ENCODE data around the gene FAM13C.
"Not testable (repeated sequence)": the region's sequence is repeated elsewhere in the genome, so short reads cannot be mapped to it uniquely, and the experiment has no call there.

Gene FAM13C

DNA sequence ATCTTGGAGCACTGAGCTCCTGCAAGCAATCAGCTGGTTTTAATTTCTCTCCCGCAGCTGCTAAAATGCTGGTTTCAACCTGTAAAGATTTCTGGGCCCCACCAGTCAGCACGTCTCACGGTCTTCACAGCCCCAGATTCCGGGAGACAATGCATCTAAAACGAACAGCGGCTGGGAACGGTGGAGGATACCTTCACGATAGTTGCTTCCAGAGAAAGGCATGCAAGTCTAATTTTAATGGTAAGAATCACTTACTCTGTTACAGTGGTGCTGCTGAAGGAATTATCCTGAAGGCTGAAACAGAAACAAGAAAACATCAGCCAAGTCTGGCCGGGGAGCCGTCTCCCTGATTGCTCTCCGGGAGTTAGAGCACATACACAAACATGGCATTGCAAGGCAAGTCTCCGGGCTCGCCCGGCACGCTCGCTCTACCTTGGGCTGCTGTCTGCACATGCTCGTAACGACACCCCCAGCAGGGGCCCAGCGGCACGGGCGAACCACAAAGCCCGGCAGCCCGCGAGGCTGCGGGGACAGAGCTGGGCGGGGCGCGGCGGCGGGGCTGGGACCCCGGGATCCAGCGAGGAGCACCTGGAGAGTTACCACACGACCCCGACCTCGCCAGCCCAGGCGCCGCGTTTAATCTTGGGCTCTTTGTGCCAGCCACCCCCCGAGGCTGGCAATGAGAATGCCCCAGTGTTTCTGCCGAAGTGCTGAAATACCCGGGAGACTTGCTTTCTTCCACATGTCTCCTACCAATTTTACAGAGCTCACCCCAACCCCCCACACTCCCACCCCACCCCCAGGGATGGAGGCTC, at the start of gene FAM13C:
Gene FAM13C, minus strand, starts transcription at position 406 of the 815 bp plus-strand sequence. Its CDS starts 89 bp downstream, at position 317.
- peak; percentile 87 for DNase-seq

- DNase-seq: no peak
Measured at GRCh38 chr10:59405235-59405634, 42.9 kb upstream of the FAM13C start.

GRCh38 chr10:59400214-59400613, 37.9 kb upstream of the FAM13C start:
- no peak for DNase-seq

DNA sequence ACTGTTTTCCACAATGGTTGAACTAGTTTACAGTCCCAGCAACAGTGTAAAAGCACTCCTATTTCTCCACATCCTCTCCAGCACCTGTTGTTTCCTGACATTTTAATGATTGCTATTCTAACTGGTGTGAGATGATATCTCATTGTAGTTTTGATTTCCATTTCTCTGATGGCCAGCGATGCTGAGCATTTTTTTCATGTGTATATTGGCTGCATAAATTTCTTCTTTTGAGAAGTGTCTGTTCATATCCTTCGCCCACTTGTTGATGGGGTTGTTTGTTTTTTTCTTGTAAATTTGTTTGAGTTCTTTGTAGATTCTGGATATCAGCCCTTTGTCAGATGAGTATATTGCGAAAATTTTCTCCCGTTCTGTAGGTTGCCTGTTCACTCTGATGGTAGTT, 37.0 kb upstream of the FAM13C start:
- not testable (repeated sequence) for DNase-seq

- DNase-seq: no peak
Measured at GRCh38 chr10:59397961-59398360, 35.6 kb upstream of the FAM13C start.

GRCh38 chr10:59395984-59396383, 33.6 kb upstream of the FAM13C start:
- no peak for DNase-seq

DNA sequence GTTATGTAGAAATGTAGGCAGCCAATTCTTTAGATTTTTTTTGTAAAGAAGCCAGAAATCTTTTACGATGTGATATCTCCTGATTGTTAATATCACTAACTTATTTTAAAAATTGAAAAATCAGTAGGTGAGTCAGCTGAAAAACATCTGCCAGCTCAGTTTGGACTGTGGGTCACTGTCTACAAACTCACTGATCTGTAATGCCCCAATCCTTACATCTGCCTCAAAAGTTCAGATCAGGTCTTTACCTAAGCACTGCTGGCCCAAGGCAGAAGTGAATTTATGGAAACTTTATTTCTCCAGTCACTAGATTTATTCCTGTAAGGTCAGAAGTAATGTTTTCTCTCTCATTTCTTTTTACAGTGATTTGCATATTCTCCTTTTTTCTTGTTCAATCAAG, 31.0 kb upstream of the FAM13C start:
- no peak for DNase-seq

DNA sequence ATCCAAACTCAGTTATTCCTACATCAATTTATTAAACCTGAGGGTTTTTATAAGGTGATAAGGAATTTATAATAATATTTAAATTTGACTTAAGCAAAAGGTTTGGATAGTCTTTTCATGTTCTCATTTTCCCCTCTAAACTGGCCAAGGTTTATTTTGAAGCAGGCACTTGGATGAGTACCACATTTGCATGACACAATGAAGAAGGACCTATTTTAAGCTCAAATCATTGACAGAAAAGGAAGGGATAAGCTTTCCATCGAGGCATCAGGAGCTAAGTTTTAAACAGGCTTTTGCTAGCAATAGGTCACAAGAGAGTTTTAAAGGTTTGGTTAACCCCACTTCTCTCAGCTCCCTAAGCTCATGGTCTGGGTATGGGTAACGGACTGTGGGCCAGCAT, 28.7 kb upstream of the FAM13C start:
- DNase-seq: no peak

DNA sequence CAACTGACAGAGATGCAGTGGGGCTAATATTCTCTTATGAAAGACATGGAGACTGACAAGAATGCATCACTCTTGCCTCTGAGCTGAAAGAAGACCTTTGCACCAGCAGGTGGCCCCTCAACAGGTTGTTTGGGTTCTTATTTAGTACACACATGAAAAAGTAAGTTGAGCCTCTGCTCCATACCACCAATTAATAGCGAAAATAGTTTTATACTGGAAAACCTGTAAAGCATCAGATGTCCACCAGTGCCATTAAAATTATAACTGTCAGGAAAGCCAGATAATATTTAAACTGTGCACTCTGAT, 26.3 kb upstream of the FAM13C start:
- DNase-seq: no peak

DNA sequence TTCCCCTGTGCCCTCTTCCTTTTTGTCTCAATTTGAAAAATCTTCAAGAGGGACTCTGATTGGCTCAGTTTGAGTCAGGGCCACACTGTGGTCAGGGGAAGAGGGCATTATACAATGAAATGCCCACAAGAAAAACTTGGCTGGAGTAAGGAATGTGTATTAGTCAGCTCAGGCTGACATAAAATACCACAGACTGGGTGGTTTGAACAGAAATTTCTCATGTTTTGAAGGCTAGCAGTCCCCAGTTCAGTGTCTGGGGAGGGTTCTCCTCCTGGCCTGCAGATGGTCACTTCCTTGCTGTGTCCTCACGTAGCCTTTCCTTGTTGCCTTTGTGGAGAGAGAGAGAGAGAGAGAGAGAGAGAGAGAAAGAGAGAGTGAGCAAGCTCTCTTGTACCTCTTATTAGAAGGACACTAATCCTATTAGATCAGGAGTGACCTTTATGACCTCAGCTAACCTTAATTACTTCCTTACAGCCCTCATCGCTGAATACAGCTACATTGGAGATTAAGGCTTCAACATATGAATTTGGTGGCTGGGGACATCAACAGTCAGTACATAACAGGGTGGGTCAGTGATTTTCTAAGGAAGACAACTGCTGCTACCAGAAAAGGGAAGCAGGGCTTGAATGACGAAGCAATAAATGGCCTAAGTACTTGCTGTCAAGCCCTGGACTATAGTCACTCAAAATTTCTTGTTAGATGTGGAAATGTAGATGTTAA, 25.8 kb upstream of the FAM13C start:
- DNase-seq: no peak

GRCh38 chr10:59384761-59385160, 22.4 kb upstream of the FAM13C start:
- DNase-seq: no peak

DNA sequence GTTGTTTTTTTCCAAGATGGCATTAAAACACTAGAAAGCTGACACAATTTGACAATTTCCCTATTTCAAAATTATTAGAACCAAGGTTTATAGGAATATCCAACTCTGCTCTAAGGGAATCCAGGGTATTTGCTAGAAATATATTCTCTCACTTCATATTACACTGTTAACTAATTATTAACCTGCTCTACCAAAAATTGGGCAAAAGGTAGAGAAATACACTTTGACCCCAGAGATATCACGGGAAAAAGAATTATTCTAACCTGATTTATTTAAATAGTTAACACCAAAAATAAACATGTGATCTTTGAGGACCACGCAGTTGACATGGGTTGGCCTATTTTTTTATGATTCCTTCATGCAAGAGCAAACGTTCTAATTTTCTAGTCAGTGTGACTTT, 21.6 kb upstream of the FAM13C start:
- DNase-seq: no peak

DNA sequence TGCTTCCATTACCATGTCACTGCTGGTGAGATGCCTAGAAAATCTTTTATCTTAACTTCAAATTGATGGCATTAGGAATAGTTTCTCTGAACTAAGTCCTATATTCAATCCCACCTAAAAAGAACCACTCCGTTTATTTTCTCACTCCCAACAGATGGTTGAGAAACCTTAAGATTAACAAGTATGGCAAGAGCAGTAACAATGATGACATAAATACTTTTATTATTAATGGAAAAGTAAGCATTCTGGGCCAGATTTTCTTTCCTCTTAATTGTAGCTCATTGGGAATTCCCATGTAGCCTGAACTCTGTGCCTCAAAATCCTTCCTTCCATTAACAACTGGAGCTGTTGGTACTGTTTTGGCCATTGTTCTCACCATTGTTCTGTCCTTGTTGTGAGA, 21.1 kb upstream of the FAM13C start:
- no peak for DNase-seq

DNA sequence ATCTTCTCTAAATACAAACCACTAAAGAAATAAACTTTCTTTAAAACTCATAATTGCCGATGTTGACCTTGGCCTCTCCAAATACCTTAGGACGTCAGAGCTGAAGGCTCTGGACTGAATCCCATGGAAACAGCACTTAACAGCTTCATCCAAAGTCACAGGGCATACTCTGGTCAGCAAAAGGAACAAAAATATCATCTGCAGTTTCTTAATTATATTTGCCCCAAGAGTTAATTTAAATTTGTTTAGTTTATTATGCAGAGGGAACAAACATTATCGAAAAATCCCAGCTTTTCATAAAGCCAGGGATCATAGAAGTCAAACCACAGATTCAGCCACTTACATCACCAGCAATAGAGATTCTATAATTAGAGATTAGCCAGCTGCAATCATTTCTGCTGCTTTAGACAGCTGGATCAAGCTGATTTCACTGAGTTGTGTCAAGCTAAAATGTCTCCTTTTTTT, 20.5 kb upstream of the FAM13C start:
- no peak for DNase-seq

DNA sequence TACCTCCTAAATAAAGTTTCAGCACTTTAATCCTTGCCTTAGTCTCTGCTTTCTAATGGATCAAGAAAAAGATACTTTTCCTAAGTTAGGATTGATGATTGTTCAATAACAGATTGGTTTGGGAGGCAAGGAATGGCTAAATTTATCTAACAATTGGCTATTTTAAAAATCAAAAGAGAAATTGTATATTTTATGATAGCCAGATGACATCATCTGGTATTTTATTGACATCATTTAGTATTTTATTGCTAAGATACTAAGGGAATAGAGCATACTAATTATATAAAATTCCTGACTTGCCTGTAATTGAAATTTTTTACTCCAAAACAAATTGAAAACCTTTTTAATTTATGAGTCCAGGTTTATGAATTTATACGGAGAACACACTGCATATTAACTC, 19.3 kb upstream of the FAM13C start:
- no peak for DNase-seq

DNA sequence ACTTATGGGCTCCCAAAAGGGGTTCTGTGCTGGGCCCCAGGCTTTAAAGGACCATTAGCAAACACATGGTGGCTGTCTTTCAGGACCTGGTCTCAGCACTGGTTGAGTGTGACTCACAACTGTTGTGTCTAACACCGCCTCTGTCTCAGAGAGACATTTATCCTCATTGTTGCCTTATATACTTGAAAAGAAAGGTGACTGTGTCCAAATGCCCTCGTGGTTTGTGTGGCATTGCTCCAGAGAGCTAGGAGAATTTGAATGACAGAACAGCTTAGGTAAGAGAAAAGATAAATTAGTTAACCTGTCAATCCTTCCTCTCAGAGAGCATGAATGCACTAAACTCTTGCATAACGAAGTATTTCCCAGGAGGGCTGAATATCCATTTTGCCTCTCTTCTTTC, 14.5 kb upstream of the FAM13C start:
- no peak for DNase-seq

- no peak for DNase-seq
Measured at GRCh38 chr10:59375990-59376389, 13.6 kb upstream of the FAM13C start.

DNA sequence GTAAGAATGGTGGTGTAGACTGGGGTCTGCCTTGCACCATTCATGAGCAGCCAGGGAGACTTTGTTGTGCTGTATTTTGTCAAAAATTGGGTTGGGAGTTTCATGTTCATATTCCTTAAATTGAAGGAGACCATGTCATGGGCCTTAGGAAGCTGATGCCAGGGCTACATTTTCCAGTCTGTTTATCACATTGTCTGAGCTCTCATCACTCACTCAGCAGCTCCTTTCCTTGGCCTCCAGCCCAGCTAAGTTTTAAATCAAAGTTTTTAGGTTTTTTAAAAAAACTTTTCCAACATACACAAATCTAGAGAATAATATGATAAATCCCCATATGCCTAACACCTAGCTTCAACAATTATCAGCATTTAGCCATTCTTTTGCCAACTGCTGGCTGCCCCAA, 12.6 kb upstream of the FAM13C start:
- DNase-seq: no peak

- DNase-seq: no peak
Measured at GRCh38 chr10:59373071-59373470, 10.7 kb upstream of the FAM13C start.

DNA sequence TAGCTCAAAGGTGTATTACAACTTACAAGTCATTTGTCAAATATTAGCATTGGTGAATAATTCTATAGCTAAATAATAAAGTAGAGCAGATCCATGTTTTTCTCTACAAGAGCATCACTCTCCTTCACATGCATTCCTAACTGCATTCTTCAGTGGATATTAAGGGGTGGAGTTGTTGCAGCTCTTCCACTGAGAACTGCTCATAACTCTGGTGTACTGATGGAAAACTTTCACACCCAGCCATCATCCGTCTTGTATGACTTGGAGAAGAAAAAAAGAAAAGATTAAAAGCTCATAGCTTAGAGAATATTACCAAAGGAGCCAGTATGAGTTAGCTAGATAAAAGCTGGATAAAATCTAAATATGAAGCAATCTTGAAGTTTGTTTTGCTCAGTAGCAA, 10.2 kb upstream of the FAM13C start:
- DNase-seq: no peak

DNA sequence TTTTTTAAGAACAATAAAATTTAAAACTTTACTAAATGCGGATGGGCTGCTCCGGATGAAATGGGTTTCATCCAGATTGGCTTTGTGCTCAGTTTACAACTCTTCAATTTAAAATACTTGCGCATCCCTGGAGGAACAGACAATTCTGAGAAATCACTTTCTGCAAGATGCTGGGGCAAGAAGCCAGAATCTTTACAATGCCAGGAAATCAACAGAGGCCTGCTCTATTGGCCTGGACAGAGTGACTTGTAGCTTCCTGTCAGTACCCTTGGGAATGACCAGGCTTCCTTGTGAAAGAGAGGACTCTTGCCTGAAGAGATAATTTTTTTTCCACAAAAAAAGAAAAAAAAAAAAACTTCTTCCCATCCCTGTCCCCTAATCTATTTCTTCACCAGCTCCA, 3.9 kb upstream of the FAM13C start:
- no peak for DNase-seq

DNA sequence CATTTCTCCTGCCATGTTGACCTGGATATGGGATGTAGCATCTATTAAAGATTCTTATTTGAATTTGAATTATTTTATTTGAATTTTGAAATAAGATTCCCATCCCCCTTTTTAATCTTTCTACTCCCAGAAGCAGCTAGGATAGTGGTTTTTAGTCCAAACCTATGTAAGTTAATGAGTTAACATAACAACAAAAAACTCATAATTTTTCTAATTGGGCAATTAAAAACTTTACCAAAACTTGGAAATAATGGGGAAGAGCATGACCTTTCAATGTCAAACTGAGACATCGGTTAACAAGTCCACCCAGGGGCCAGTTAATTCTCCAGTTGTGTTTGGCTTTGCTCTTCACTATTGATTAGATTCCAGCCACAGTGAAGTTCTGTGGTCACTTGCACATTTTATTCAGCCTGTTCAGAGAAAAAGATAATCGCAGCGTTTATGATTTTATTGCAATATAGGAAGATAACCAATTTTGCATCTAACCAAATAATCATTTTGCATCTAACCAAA, 1.2 kb upstream of the FAM13C start:
- no peak for DNase-seq

DNA sequence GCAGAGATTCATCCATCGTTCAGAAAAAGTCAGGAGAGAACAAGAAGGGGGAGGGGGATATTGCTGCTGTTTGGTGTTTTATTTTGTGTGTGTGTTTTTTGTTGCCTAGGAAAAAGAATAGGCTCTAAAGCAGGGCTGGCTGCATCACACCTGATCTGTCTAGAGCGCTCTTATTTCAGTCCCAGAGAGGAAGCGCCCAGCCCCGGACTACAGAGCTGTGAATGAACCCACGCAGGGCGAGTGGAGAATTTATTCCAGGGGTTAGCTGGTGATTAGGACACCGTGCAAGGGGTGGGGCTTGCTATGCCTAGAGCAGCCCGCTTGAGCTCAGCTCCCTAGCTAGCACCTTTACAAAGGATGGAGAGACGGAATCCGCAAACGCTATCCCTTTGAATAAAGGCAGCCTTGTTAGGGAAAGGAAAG, 621 bp upstream of the FAM13C start:
- DNase-seq: peak; percentile 87

GRCh38 chr10:59361663-59362143, 646 bp downstream of the FAM13C start:
- DNase-seq: peak; percentile 23

All from NCI-H2227 treated with DMSO at 0.1 percent for 48 hours (cell line).